ENCODE measurements around the gene G6PC3. TPM values are rescaled to one million over a fixed set of nuclear protein-coding genes. Genes with fewer than 3 reads are reported as not detected.

Gene G6PC3
- total RNA-seq, 2 donors from 2014 or later: 88.8 to 129 TPM

DNA sequence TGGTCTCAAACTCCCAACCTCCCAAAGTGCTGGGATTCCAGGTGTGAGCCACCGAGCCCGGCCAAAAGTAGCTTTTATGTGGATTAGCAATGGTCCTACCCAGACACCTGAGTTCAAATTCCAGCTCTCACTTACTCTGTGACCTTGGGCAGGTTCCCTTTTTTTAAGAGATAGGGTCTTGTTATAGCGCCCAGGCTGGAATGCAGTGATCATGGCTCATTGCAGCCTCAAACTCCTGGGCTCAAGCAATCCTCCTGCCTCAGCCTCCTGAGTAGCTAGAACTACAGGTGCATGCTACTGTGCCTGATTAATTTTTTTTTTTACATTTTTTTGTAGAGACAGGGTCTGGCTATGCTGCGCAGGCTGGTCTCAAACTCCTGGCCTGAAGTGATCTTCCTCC lies 36.3 kb downstream of the G6PC3 start:
- TF ChIP-seq, protein P1, sequence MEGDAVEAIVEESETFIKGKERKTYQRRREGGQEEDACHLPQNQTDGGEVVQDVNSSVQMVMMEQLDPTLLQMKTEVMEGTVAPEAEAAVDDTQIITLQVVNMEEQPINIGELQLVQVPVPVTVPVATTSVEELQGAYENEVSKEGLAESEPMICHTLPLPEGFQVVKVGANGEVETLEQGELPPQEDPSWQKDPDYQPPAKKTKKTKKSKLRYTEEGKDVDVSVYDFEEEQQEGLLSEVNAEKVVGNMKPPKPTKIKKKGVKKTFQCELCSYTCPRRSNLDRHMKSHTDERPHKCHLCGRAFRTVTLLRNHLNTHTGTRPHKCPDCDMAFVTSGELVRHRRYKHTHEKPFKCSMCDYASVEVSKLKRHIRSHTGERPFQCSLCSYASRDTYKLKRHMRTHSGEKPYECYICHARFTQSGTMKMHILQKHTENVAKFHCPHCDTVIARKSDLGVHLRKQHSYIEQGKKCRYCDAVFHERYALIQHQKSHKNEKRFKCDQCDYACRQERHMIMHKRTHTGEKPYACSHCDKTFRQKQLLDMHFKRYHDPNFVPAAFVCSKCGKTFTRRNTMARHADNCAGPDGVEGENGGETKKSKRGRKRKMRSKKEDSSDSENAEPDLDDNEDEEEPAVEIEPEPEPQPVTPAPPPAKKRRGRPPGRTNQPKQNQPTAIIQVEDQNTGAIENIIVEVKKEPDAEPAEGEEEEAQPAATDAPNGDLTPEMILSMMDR (conservative IDR thresholded peaks at IDR 0.05): no peak
- Mint-ChIP-seq H3K4me1 (peaks cover 16% of the 10 kb centered on the region), H3K27me3 (ENCODE audit: insufficient read depth) (no peaks in the 10 kb centered on the region), H3K4me3 (no peak overlapping the region), H3K36me3 (ENCODE audit: low read depth) (peaks cover 11% of the 10 kb centered on the region), H3K27ac (no peak overlapping the region), H3K9me3 (no peaks in the 10 kb centered on the region)
- WGBS, 2 experiments (ENCODE audit: insufficient coverage in 1 of 2, insufficient read length in 1 of 2): 94 to 95% methylated on average over 3 to 4 of the region's 4 CpGs
- H3K4me1 ChIP-seq (ENCODE audit: control insufficient read depth, insufficient read depth, low read length): peaks cover 10% of the 10 kb centered on the region
- no peak overlapping the region for H3K27ac ChIP-seq (ENCODE audit: low read depth, low read length)
- no peaks in the 10 kb centered on the region for H3K9me3 ChIP-seq (ENCODE audit: control insufficient read depth, low read length)
- H3K4me3 ChIP-seq (ENCODE audit: low read length): no peak overlapping the region
- H3K27me3 ChIP-seq (ENCODE audit: control insufficient read depth, insufficient read depth, low read length, poor library complexity, severe bottlenecking): no peaks in the 10 kb centered on the region
- no peak overlapping the region for H3K9ac ChIP-seq (ENCODE audit: extremely low read depth, low read length, poor library complexity, severe bottlenecking)
- no peak for DNase-seq
- peaks cover 18% of the 10 kb centered on the region for H3K36me3 ChIP-seq (ENCODE audit: control insufficient read depth, insufficient read depth, low read length)

DNA sequence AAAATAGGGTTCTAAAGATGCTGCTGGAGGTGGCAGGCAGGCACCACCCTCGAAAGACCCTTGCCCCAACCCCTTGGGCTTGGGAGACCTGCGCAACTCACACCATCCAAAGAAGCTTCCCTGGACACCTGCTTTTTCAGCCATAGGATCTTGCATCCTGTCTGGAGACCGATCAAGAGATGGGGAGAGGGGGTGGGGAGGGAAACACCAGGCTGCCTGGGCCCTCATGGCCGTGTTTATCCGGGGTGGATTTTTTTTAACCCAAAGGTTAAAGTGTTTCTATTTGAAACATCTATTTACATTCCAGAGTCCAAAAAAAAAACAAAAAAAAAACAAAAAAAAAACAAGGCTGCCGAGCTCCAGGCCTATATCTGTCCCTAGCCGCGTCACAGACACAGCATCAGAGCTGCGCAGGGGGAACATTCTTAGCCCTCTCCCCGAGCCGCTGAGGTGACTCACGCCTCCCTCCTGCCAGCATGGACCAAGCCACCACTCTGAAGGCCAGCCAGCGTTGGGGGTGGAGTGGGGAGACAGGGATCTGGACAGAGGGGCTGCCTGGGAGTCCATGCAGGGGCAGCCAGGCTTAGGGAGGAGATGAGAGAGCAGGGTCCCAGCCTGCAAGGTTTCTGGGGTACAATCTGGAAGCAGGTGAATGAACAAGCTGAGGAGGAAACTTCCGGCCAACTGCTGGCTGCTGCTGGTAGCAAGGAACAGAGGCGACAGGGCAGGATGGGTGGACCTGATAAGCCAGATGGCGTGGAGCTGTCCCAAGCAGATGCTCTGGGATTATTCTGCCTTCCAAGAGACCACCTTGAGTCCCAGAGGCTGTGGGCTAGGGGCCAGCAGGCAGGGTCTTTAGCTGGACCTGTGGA lies 38.1 kb downstream of the G6PC3 start:
- WGBS, 2 experiments (ENCODE audit: insufficient coverage in 1 of 2, insufficient read length in 1 of 2): 74 to 87% methylated on average over 7 to 16 of the region's 16 CpGs
- peaks cover 8% of the 10 kb centered on the region for H3K36me3 Mint-ChIP-seq (ENCODE audit: low read depth)
- Histone ChIP-seq H3K27me3 (ENCODE audit: control insufficient read depth, insufficient read depth, low read length, poor library complexity, severe bottlenecking) (no peaks in the 10 kb centered on the region), H3K4me1 (ENCODE audit: control insufficient read depth, insufficient read depth, low read length) (peaks cover 10% of the 10 kb centered on the region), H3K4me3 (ENCODE audit: low read length) (no peak overlapping the region), H3K36me3 (ENCODE audit: control insufficient read depth, insufficient read depth, low read length) (peaks cover 17% of the 10 kb centered on the region), H3K9me3 (ENCODE audit: control insufficient read depth, low read length) (no peaks in the 10 kb centered on the region), H3K9ac (ENCODE audit: extremely low read depth, low read length, poor library complexity, severe bottlenecking) (no peak overlapping the region), H3K27ac (ENCODE audit: low read depth, low read length) (no peak overlapping the region)
- peak overlapping the region; percentile 64 for H3K27ac Mint-ChIP-seq
- H3K9me3 Mint-ChIP-seq: no peaks in the 10 kb centered on the region
- peaks cover 12% of the 10 kb centered on the region for H3K4me1 Mint-ChIP-seq
- TF ChIP-seq, protein P1 (conservative IDR thresholded peaks at IDR 0.05): no peak
- peak; percentile 72 for DNase-seq
- H3K27me3 Mint-ChIP-seq (ENCODE audit: insufficient read depth): no peaks in the 10 kb centered on the region
- H3K4me3 Mint-ChIP-seq: no peak overlapping the region

DNA sequence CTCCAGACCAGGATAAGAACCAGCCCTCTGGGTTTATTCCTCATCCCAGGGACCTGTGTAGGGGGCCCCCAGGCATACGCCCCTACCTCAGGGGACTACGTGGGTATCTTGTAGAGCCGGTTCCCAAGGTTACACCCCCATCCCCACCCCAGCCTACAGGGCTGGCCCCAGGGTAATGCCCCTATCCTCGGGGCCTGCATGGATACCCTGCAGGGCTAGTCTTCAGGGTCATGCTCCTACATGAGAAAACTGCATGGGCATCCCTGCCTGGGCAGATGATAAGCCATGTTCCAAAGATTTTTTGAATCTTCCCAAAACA lies 38.7 kb downstream of the G6PC3 start:
- WGBS, 2 experiments (ENCODE audit: insufficient coverage in 1 of 2, insufficient read length in 1 of 2): 50 to 66% methylated on average over 2 to 4 of the region's 4 CpGs
- no peaks in the 10 kb centered on the region for H3K9me3 Mint-ChIP-seq
- H3K9ac ChIP-seq (ENCODE audit: extremely low read depth, low read length, poor library complexity, severe bottlenecking): no peak overlapping the region
- peaks cover 13% of the 10 kb centered on the region for H3K36me3 Mint-ChIP-seq (ENCODE audit: low read depth)
- no peak overlapping the region for H3K27ac Mint-ChIP-seq
- no peak overlapping the region for H3K4me3 Mint-ChIP-seq
- peaks cover 23% of the 10 kb centered on the region for H3K36me3 ChIP-seq (ENCODE audit: control insufficient read depth, insufficient read depth, low read length)
- no peak overlapping the region for H3K4me3 ChIP-seq (ENCODE audit: low read length)
- DNase-seq: no peak
- no peaks in the 10 kb centered on the region for H3K9me3 ChIP-seq (ENCODE audit: control insufficient read depth, low read length)
- peaks cover 12% of the 10 kb centered on the region for H3K4me1 Mint-ChIP-seq
- no peaks in the 10 kb centered on the region for H3K27me3 Mint-ChIP-seq (ENCODE audit: insufficient read depth)
- no peaks in the 10 kb centered on the region for H3K27me3 ChIP-seq (ENCODE audit: control insufficient read depth, insufficient read depth, low read length, poor library complexity, severe bottlenecking)
- no peak overlapping the region for H3K27ac ChIP-seq (ENCODE audit: low read depth, low read length)
- H3K4me1 ChIP-seq (ENCODE audit: control insufficient read depth, insufficient read depth, low read length): peaks cover 10% of the 10 kb centered on the region
- TF ChIP-seq, protein P1 (conservative IDR thresholded peaks at IDR 0.05): no peak
